WERI-Rb-1 (cell line): ENCODE measurements around the gene RHOF.

Source experiments
- DNase-seq: peaks from one replicate; pipeline ENCODE4 v3.0.0-alpha.2; 2020
- H3K27ac ChIP-seq: fragments of 250-450 bp; sonication (Bioruptor Pico); 2 replicates; pipeline ENCODE4 v1.5.1; 2020; ENCODE audit warnings: mild to moderate bottlenecking, moderate library complexity
- H3K27me3 ChIP-seq: fragments of 250-450 bp; sonication (Bioruptor Pico); 2 replicates; pipeline ENCODE4 v1.5.1; 2021; ENCODE audit warnings: mild to moderate bottlenecking, low read depth, moderate library complexity; ENCODE audit not compliant: insufficient read depth, severe bottlenecking
- H3K36me3 ChIP-seq: fragments of 250-450 bp; sonication (Bioruptor Pico); 2 replicates; pipeline ENCODE4 v1.5.1; 2020; ENCODE audit warnings: mild to moderate bottlenecking, moderate library complexity
- H3K4me3 ChIP-seq: 2 replicates; pipeline ENCODE4 v1.5.1; 2011; ENCODE audit warnings: low read depth, mild to moderate bottlenecking, control low read depth, low read length
- H3K9me3 ChIP-seq: fragments of 250-450 bp; sonication (Bioruptor Pico); 2 replicates; pipeline ENCODE4 v1.5.1; 2021; ENCODE audit warnings: mild to moderate bottlenecking, moderate library complexity; ENCODE audit not compliant: severe bottlenecking
- CTCF ChIP-seq: IDR thresholded peaks from 2 replicates; pipeline ENCODE4 v1.5.1; 2011; ENCODE audit warnings: low read depth, mild to moderate bottlenecking, control low read depth, inconsistent platforms, low read length

The RHOF gene

GRCh38 chr12:121788176-121788818, 5.2 kb downstream of the RHOF start:
- no peak for DNase-seq
- H3K9me3 ChIP-seq: no peaks in the 10 kb centered on the region
- no peak for TF ChIP-seq CTCF
- H3K27ac ChIP-seq: no peak overlapping the region
- H3K27me3 ChIP-seq: no peaks in the 10 kb centered on the region
- H3K4me3 ChIP-seq: no peak overlapping the region
- no peaks in the 10 kb centered on the region for H3K36me3 ChIP-seq

GRCh38 chr12:121787063-121788025, 6.1 kb downstream of the RHOF start:
- no peaks in the 10 kb centered on the region for H3K9me3 ChIP-seq
- no peak overlapping the region for H3K27ac ChIP-seq
- no peaks in the 10 kb centered on the region for H3K27me3 ChIP-seq
- no peak overlapping the region for H3K4me3 ChIP-seq
- TF ChIP-seq CTCF: no peak
- no peaks in the 10 kb centered on the region for H3K36me3 ChIP-seq
- DNase-seq: no peak

- Histone ChIP-seq H3K27ac (no peak overlapping the region), H3K36me3 (no peaks in the 10 kb centered on the region), H3K27me3 (no peaks in the 10 kb centered on the region), H3K9me3 (no peaks in the 10 kb centered on the region), H3K4me3 (no peak overlapping the region)
- TF ChIP-seq CTCF: no peak
- DNase-seq: no peak
Observed at GRCh38 chr12:121786440-121786825, 7.1 kb downstream of the RHOF start.

GRCh38 chr12:121784460-121784859, 9.0 kb downstream of the RHOF start:
- no peak for DNase-seq
- Histone ChIP-seq H3K36me3 (no peaks in the 10 kb centered on the region; the same call in 1 of the 2 replicates), H3K27ac (no peak overlapping the region), H3K9me3 (no peaks in the 10 kb centered on the region), H3K27me3 (no peaks in the 10 kb centered on the region), H3K4me3 (no peak overlapping the region)
- TF ChIP-seq CTCF: no peak

GRCh38 chr12:121783766-121784165, 9.7 kb downstream of the RHOF start:
- no peak overlapping the region for H3K4me3 ChIP-seq
- no peak overlapping the region for H3K27ac ChIP-seq
- H3K27me3 ChIP-seq: no peaks in the 10 kb centered on the region
- H3K36me3 ChIP-seq: no peaks in the 10 kb centered on the region; the same call in 1 of the 2 replicates
- no peak for DNase-seq
- no peak for TF ChIP-seq CTCF
- no peaks in the 10 kb centered on the region for H3K9me3 ChIP-seq
